GM12892 (cell line): ENCODE results near the gene PIWIL4.

Experiments used
- POLR2A ChIP-seq: IDR thresholded peaks from 2 replicates; pipeline ENCODE4 v1.6.1; 2011; ENCODE audit warnings: low read depth, low read length, control low read depth
- TAF1 ChIP-seq: IDR thresholded peaks from 2 replicates; pipeline ENCODE4 v1.6.1; 2011; ENCODE audit warnings: low read depth, mild to moderate bottlenecking, control low read depth, low read length, borderline replicate concordance

DNA sequence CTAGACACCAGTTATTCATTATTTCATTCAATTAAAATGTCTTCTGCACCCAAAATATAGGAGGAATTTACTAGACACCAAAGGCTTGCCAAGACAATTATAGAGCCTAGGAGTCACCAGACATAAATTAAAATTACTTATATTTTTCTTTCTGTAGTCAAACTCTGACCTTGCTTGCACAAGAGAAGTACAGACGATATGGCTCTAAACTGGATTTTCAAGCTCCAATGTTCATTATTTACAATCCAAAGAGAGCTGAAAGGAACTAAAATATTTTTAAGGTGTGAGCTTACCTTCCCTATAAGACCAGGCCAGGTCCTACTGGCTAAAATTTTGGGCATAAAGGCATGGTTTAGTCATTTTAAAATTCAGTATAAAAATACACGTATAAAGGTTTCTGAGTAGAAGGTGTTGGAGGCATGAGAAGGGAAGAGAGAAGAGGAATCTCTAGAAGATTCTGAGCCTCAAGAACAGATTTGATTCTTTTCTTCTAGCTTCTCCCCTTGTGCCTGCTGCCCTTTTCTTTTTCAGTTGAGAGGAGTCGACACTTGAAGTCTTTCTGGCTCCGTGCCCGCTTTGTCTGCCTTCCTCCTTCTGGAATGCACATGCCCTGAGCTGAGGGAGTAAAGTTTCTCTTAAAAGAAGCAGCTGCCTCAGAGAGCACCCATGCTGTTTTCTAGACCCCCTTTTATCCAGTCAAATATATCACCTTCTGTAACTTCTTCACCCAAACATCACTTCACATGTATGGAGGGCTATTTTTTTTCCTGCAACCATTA is 41.4 kb upstream of the PIWIL4 start:
- TF ChIP-seq POLR2A, result no peak
- TF ChIP-seq TAF1, result no peak
